Mesendoderm (in vitro differentiated cells): ENCODE data around the gene TRIM7.

ENCODE experiments used
- DNase-seq: peaks from one replicate; pipeline ENCODE4 v3.0.0; 2013
- H2AK5ac ChIP-seq: 2 replicates; pipeline ENCODE4 v1.6.1; 2013; ENCODE audit warnings: low read length, inconsistent platforms
- H2BK120ac ChIP-seq: 2 replicates; pipeline ENCODE4 v1.6.1; 2013; ENCODE audit warnings: low read depth, mild to moderate bottlenecking, low read length, moderate library complexity, mixed read lengths
- H2BK15ac ChIP-seq: replicated peaks from 2 replicates; pipeline ENCODE4 v1.6.1; 2013; ENCODE audit warnings: low read depth, mild to moderate bottlenecking, moderate library complexity
- H2BK5ac ChIP-seq: 2 replicates; pipeline ENCODE4 v1.6.1; 2013; ENCODE audit warnings: low read length, inconsistent platforms
- H3K18ac ChIP-seq: 2 replicates; pipeline ENCODE4 v1.6.1; 2013; ENCODE audit warnings: mild to moderate bottlenecking, low read length, mixed read lengths
- H3K23ac ChIP-seq: one replicate; pipeline ENCODE4 v1.6.1; 2013; ENCODE audit warnings: low read length
- H3K27ac ChIP-seq: 2 replicates; pipeline ENCODE4 v1.5.1; 2013; ENCODE audit warnings: low read depth, mild to moderate bottlenecking, inconsistent platforms, low read length, moderate library complexity
- H3K27me3 ChIP-seq: 2 replicates; pipeline ENCODE4 v1.6.1; 2013; ENCODE audit warnings: low read length, control low read depth, mild to moderate bottlenecking, inconsistent platforms; ENCODE audit not compliant: insufficient read depth, poor library complexity
- H3K36me3 ChIP-seq: 2 replicates; pipeline ENCODE4 v1.6.1; 2013; ENCODE audit warnings: low read length, inconsistent platforms; ENCODE audit not compliant: control insufficient read depth, insufficient read depth
- H3K4ac ChIP-seq: one replicate; pipeline ENCODE4 v1.6.1; 2013; ENCODE audit warnings: low read depth, mild to moderate bottlenecking, low read length, moderate library complexity
- H3K4me1 ChIP-seq: 2 replicates; pipeline ENCODE4 v1.6.1; 2013; ENCODE audit warnings: low read depth, low read length, inconsistent platforms; ENCODE audit not compliant: control insufficient read depth
- H3K4me2 ChIP-seq: 2 replicates; pipeline ENCODE4 v1.6.1; 2013; ENCODE audit warnings: low read length
- H3K4me3 ChIP-seq: 2 replicates; pipeline ENCODE4 v1.5.1; 2013; ENCODE audit warnings: mild to moderate bottlenecking, low read length
- H3K56ac ChIP-seq: one replicate; pipeline ENCODE4 v1.6.1; 2013; ENCODE audit warnings: low read length
- H3K79me1 ChIP-seq: 2 replicates; pipeline ENCODE4 v1.6.1; 2013; ENCODE audit warnings: low read length, inconsistent platforms
- H3K79me2 ChIP-seq: 2 replicates; pipeline ENCODE4 v1.6.1; 2013; ENCODE audit warnings: mild to moderate bottlenecking, low read length; ENCODE audit not compliant: control insufficient read depth, insufficient read depth
- H3K9ac ChIP-seq: 2 replicates; pipeline ENCODE4 v1.6.1; 2013; ENCODE audit warnings: low read length, inconsistent platforms
- H4K5ac ChIP-seq: one replicate; pipeline ENCODE4 v1.6.1; 2013; ENCODE audit warnings: low read length
- H4K8ac ChIP-seq: one replicate; pipeline ENCODE4 v1.6.1; 2013; ENCODE audit warnings: low read depth, mild to moderate bottlenecking, control low read depth, low read length, moderate library complexity
- WGBS: extraction: QIAGEN DNeasy Blood & Tissue Kit; methylation state at CpG from one replicate; pipeline ENCODE4 v1.1.7; 2013; ENCODE audit warnings: low lambda C conversion rate, missing lambda C conversion rate; ENCODE audit not compliant: insufficient coverage; ENCODE audit errors: extremely low coverage; 5-methylcytosine and 5-hydroxymethylcytosine counted together

TRIM7 gene

DNA sequence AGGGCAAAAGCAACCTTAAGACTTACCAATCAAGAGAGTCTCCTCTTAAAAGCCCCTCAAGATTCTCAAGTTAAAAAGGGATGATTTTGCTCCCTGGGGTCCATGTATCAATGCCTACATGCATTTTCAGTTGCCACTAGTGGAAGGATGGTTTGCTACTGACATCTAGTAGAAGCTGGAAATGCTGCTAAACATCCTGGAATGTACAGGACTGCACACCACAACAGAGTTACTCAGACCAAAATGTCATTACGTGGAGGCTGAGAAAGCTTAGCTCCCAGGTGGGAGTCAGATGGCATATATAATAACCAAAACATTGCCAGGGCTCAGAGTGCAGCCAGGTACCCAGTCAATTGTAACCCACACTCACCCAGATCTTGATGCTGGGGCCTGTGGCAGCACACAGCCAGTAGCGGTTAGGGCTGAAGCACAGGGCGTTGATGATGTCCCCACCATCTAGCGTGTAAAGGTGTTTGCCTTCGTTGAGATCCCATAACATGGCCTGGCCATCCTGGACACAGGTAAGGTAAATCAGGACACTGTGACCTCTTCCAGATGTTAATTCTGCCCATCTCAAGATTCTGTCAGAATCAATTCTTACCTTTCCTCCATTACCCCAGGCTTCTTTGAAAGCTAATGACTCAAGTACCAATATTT is 32.9 kb upstream of the TRIM7 start:
- Histone ChIP-seq H3K36me3 (peaks cover 52% of the 10 kb centered on the region), H3K23ac (no peak overlapping the region), H3K79me1 (peaks cover 15% of the 10 kb centered on the region), H3K9ac (no peak overlapping the region), H4K8ac (no peak overlapping the region), H3K4me1 (peaks cover 5% of the 10 kb centered on the region), H3K4ac (no peak overlapping the region), H3K27me3 (no peaks in the 10 kb centered on the region), H3K27ac (no peak overlapping the region), H3K56ac (no peak overlapping the region), H2BK120ac (no peak overlapping the region), H3K79me2 (peaks cover 30% of the 10 kb centered on the region), H2AK5ac (no peak overlapping the region), H3K18ac (no peak overlapping the region), H3K4me3 (no peak overlapping the region), H2BK5ac (no peak overlapping the region), H3K4me2 (no peak overlapping the region), H4K5ac (no peak overlapping the region), H2BK15ac (no peak overlapping the region)
- DNase-seq = no peak
- WGBS = no CpG with 5 or more reads among the region's 5 CpGs

DNA sequence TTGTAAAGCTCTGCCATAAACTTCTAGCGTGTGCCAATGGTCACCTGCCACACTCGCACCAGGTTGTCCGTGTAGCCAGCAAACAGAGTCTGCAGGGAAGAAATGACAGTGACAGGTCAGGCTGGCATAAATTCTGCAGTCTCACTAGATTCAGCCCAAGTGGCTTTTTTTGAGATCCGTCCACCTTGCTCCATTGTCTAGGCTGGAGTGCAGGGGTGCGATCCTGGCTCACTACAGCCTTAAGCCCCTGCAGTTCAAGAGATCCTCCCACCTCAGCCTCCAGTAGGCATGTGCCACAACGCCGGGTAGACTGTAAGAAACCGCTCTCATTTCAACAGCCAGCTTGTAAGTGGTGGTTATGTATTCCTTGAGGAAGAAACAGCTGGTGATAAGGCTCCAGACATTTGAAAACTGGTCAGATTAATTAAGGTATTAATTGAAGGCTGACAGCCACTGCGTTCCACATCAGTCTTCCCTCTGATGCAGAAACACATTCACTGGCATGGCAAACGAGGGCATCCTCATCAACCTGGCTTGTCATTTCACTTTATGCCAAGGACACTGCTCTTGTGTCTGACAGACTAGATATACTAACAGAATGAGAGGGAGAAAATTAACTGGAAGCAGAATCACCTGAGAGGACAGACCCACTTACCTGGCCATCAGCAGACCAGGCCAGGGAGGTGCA is 32.1 kb upstream of the TRIM7 start:
- H4K8ac ChIP-seq = no peak overlapping the region
- H3K4me1 ChIP-seq = peaks cover 5% of the 10 kb centered on the region
- no peak overlapping the region for H3K4me2 ChIP-seq
- H4K5ac ChIP-seq = no peak overlapping the region
- no peaks in the 10 kb centered on the region for H3K27me3 ChIP-seq
- no peak overlapping the region for H3K27ac ChIP-seq
- no peak for DNase-seq
- no peak overlapping the region for H3K4me3 ChIP-seq
- H3K36me3 ChIP-seq = peaks cover 48% of the 10 kb centered on the region
- peaks cover 15% of the 10 kb centered on the region for H3K79me1 ChIP-seq
- no peak overlapping the region for H2BK5ac ChIP-seq
- H2BK120ac ChIP-seq = no peak overlapping the region
- no peak overlapping the region for H2AK5ac ChIP-seq
- no peak overlapping the region for H3K18ac ChIP-seq
- WGBS = no CpG with 5 or more reads among the region's 10 CpGs
- no peak overlapping the region for H3K56ac ChIP-seq
- no peak overlapping the region for H3K9ac ChIP-seq
- no peak overlapping the region for H3K4ac ChIP-seq
- H2BK15ac ChIP-seq = no peak overlapping the region
- no peak overlapping the region for H3K23ac ChIP-seq
- peaks cover 22% of the 10 kb centered on the region for H3K79me2 ChIP-seq

DNA sequence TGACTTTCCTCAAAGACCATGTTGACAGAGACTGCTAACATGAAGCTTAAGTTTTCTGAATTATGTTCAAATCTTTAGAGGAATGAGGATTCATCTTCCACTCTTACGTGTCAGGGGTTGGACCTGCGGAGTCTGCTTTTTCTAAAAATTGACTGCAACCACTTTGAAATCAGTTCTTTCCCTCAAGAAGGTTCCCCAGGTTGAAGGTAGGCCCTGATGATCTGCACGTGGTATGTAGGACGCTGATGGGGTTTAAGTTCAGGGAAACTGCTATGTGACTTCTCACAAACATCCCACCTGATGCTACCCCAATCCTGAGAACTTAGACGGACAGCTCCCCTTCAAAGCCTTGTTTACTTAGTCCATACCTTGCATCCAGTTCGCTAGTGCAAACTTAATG is 31.5 kb upstream of the TRIM7 start:
- Histone ChIP-seq H3K9ac (no peak overlapping the region), H2BK15ac (no peak overlapping the region), H3K79me1 (peaks cover 12% of the 10 kb centered on the region), H3K4me1 (peaks cover 2% of the 10 kb centered on the region), H3K4me2 (no peak overlapping the region), H3K23ac (no peak overlapping the region), H3K18ac (no peak overlapping the region), H3K27ac (no peak overlapping the region), H3K79me2 (peaks cover 16% of the 10 kb centered on the region), H2AK5ac (no peak overlapping the region), H4K5ac (no peak overlapping the region), H3K27me3 (no peaks in the 10 kb centered on the region), H2BK5ac (no peak overlapping the region), H3K56ac (no peak overlapping the region), H2BK120ac (no peak overlapping the region), H4K8ac (no peak overlapping the region), H3K4me3 (no peak overlapping the region), H3K36me3 (peaks cover 42% of the 10 kb centered on the region), H3K4ac (no peak overlapping the region)
- DNase-seq = no peak
- WGBS = no CpG with 5 or more reads among the region's 6 CpGs

DNA sequence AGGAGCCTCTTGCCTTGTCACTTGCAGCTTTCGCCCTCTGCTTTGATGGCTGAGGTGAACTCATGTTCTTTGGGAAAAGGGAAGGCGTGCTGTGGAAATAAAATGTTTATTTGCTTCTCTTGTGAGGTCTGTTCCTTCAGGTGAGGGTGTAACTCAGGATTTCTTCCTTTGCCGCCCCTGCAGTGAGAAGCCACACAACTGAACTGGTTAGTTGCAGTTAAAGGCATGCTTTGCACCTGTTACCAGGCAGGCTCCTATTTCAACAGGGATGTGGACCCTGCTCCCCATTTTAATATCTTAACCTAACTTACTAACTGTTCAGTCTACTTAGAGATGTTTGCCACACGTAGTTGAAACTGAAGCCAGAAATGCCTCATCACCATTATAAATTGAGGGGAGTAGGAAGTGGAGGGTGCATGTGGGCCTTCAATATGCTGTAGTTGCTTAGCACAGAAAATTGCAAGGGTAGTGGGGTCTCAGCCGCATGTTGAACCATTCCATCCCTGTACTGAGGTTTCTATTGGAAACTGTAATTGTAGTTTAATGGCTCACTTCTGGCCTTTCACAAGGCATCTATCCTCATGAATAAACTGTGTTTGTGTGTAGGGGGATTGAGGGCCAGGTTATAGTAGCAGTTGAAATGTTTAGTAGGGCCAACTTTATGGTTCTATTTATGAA is 30.8 kb upstream of the TRIM7 start:
- peaks cover 39% of the 10 kb centered on the region for H3K36me3 ChIP-seq
- DNase-seq = no peak
- H3K56ac ChIP-seq = no peak overlapping the region
- no peak overlapping the region for H3K18ac ChIP-seq
- no peak overlapping the region for H3K4me2 ChIP-seq
- H3K79me1 ChIP-seq = peaks cover 10% of the 10 kb centered on the region
- WGBS = no CpG with 5 or more reads among the region's 5 CpGs
- H3K27me3 ChIP-seq = no peaks in the 10 kb centered on the region
- no peak overlapping the region for H2BK5ac ChIP-seq
- H2AK5ac ChIP-seq = no peak overlapping the region
- H3K4me1 ChIP-seq = no peaks in the 10 kb centered on the region
- no peak overlapping the region for H4K5ac ChIP-seq
- no peak overlapping the region for H3K4ac ChIP-seq
- H3K4me3 ChIP-seq = no peak overlapping the region
- H2BK15ac ChIP-seq = no peak overlapping the region
- no peak overlapping the region for H2BK120ac ChIP-seq
- peaks cover 10% of the 10 kb centered on the region for H3K79me2 ChIP-seq
- no peak overlapping the region for H4K8ac ChIP-seq
- no peak overlapping the region for H3K23ac ChIP-seq
- no peak overlapping the region for H3K9ac ChIP-seq
- H3K27ac ChIP-seq = no peak overlapping the region

DNA sequence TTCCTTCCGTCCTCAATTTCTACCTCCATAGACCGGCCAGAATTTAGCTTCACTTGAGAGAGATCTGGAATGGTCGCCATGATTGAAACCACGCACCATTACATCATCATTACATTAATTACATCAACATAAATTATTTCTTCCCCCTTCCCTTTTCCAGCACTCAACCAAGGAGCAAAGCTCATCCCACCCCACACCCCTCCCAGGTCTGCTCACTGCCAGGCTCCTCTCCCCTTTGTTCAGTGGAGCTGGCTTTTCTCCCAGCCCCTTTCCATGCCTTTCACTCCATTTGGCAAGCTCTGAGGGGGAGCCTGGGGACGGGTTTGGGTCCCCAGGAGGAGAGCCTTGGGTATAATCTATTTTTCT is 30.3 kb upstream of the TRIM7 start:
- Histone ChIP-seq H3K27me3 (no peaks in the 10 kb centered on the region), H3K36me3 (peaks cover 37% of the 10 kb centered on the region), H3K27ac (no peak overlapping the region), H3K79me2 (peaks cover 7% of the 10 kb centered on the region), H3K56ac (no peak overlapping the region), H4K5ac (no peak overlapping the region), H3K4me1 (no peaks in the 10 kb centered on the region), H4K8ac (no peak overlapping the region), H3K79me1 (peaks cover 10% of the 10 kb centered on the region), H3K4ac (no peak overlapping the region), H3K23ac (no peak overlapping the region), H2AK5ac (no peak overlapping the region), H2BK5ac (no peak overlapping the region), H3K4me2 (no peak overlapping the region), H2BK15ac (no peak overlapping the region), H3K18ac (no peak overlapping the region), H3K9ac (no peak overlapping the region), H3K4me3 (no peak overlapping the region), H2BK120ac (no peak overlapping the region)
- DNase-seq = no peak
- no CpG with 5 or more reads among the region's 5 CpGs for WGBS
